Measurements from ENCODE around the gene CARNS1.

DNA sequence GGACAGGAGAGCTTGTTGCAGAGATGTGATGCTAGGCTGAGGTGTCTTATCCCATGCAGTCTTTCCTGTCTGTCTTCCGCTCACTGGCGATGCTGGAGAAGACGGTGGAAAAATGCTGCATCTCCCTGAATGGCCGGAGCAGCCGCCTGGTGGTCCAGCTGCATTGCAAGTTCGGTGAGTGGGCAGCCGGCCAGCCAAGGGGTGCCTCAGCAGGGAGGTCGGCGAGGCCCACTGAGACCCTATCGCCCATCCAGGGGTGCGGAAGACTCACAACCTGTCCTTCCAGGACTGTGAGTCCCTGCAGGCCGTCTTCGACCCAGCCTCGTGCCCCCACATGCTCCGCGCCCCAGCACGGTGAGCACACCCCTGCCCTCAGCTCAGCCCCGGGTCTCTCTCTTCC lies 22.0 kb upstream of the CARNS1 start:
- TF ChIP-seq, protein P1, sequence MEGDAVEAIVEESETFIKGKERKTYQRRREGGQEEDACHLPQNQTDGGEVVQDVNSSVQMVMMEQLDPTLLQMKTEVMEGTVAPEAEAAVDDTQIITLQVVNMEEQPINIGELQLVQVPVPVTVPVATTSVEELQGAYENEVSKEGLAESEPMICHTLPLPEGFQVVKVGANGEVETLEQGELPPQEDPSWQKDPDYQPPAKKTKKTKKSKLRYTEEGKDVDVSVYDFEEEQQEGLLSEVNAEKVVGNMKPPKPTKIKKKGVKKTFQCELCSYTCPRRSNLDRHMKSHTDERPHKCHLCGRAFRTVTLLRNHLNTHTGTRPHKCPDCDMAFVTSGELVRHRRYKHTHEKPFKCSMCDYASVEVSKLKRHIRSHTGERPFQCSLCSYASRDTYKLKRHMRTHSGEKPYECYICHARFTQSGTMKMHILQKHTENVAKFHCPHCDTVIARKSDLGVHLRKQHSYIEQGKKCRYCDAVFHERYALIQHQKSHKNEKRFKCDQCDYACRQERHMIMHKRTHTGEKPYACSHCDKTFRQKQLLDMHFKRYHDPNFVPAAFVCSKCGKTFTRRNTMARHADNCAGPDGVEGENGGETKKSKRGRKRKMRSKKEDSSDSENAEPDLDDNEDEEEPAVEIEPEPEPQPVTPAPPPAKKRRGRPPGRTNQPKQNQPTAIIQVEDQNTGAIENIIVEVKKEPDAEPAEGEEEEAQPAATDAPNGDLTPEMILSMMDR (conservative IDR thresholded peaks at IDR 0.05 in 1 of 2, IDR thresholded peaks at IDR 0.05 in 1 of 2; ENCODE audit: low read depth in 1 of 2, low read length in 2 of 2): no peak
- TF ChIP-seq EZH2 (IDR thresholded peaks at IDR 0.05; ENCODE audit: low read length, missing control alignments): no peak

Data from fibroblast of lung (primary cell).